GM10266 (cell line): Measurements from ENCODE around the gene CLMN.

Experiments used
- DNase-seq: peaks from one replicate; pipeline ENCODE4 v3.0.0; 2012; ENCODE audit errors: extremely low spot score
- CTCF ChIP-seq: IDR thresholded peaks from 2 replicates; pipeline ENCODE4 v1.5.1; 2012; ENCODE audit warnings: mild to moderate bottlenecking, low read depth; ENCODE audit not compliant: control insufficient read depth, insufficient read depth; ENCODE audit errors: missing control alignments

CLMN gene

DNA sequence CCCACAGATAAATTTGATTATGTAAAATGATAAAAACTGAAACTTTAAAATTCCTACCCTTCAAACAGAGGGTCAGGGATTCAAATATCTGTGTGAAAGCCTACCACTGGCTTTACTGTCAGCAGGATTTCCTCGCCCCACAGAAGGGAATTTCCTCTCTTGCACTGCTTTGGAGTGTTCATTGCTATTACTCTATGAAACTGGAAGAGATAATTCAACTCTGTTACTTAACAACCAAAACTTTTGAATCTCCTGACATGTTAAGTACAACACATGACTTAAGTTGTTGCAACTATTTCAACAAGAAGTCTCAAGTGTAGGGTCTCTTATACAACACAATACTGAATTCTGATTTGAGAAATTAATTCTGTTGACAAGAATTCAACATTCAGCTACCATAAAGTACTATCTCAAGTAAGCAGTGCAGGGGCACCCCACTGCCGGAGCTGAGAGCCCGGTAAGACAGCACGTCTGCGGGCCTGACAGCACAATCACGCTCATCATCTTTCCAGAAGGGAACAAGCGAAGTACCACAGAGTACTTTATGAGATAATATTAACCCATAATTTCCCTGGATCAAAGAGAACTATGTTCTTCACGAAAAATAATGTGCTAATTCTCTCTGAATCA is 185.3 kb downstream of the CLMN start:
- TF ChIP-seq CTCF: no peak
- no peak for DNase-seq

DNA sequence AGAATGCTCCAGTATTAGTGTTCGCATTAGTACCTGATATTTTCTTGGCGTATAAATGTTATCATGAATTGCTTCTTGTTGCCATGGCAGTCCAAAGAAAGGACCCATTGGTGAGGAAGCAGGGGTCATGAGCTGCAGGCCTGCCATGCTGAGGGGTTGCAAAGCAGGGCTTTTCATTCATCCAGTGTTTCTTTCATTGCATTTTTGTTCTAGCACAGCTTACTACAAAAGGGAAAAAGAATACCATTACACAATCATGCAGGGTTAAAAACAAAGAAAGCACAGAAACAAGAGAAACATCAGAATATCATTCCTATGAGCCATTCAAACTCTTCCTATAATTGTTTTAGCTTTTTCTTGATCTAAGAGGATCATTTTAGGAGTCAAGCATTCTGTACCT is 186.4 kb downstream of the CLMN start:
- DNase-seq: no peak
- TF ChIP-seq CTCF: no peak

DNA sequence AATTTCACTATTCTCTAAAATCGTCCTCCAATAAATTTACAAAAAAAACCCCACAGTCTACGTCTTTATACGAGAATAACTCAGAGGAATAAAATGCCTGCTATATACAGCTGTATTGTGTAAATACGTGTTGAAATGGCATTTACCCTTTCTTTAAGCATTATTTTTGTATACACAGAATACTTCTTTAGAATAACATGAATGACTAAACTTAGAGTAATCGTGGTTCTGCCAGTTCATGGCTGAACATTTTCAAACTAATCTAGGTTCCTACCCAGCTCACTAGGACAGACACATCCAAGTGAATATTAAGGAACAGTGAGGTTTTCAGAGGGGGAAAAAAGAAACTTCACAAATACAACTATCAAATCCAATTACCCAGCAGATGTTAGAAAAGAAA is 186.9 kb downstream of the CLMN start:
- no peak for DNase-seq
- TF ChIP-seq CTCF: no peak
